A549 treated with CORT108297 at 1 μM for 4 hours (cell line): ENCODE data around the gene KIFAP3. TPM values are rescaled to one million over a fixed set of nuclear protein-coding genes. Genes with fewer than 3 reads are reported as not detected.

ENCODE experiments used
- total RNA-seq: library from RNA; stranded (reverse); fragments of 200-300 nt; extraction: Qiagen RNA extraction; gene quantifications from 5 replicates; pipeline ENCODE4 v1.2.3, GENCODE V29; 2022

KIFAP3 gene
- total RNA-seq, result 11.3 to 15.3 TPM (median 12.0 TPM) in 5 replicates

GRCh38 chr1:170074250-170075157, at the start of gene KIFAP3:
KIFAP3 (minus strand) TSS chr1:170074695; CDS start chr1:170074467, 228 bp downstream.

GRCh38 chr1:169893645-169894423, 180.7 kb downstream of the KIFAP3 start, which contains the start of gene SCYL3:
SCYL3 (minus strand) TSS chr1:169893896; CDS start chr1:169888840, 5,056 bp downstream.

Other genes with a start within 250 kb of the KIFAP3 start
- 2.6 to 3.9 TPM (median 3.4 TPM) in 5 replicates for gene SCYL3, start 180.8 kb downstream of the KIFAP3 start, total RNA-seq
- not detected in 5 replicates for gene NTMT2, start 71.3 kb upstream of the KIFAP3 start, total RNA-seq